Medulla oblongata (tissue), 1 donor: ENCODE results near the gene ZFP36L2.

Source experiments
- DNase-seq: peaks from one replicate; pipeline ENCODE4 v3.0.0-alpha.2; 2015; ENCODE audit errors: extremely low spot score

The ZFP36L2 gene

DNA sequence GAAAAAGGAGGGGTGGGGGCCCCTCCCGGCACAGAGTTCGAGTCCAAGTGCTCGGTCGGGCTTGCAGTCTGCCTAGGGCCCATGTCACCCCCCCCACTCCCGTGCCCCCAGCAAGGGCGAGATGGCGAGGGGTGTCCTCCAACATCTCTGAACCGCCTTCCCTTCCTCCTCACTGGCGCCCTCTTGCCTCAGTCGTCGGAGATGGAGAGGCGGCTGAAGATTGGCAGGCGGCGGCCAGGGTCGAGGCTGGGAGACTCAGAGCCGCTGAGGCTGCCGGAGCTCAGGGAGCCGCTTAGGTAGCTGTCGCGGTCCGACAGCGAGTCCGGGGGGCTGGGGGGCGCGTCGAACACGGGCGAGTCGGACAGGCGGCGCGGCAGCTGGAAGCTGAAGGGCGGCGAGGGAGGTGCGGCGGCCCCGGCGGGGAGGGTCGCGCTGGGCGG, 2.3 kb downstream of the ZFP36L2 start:
- DNase-seq: peak; percentile 77

DNA sequence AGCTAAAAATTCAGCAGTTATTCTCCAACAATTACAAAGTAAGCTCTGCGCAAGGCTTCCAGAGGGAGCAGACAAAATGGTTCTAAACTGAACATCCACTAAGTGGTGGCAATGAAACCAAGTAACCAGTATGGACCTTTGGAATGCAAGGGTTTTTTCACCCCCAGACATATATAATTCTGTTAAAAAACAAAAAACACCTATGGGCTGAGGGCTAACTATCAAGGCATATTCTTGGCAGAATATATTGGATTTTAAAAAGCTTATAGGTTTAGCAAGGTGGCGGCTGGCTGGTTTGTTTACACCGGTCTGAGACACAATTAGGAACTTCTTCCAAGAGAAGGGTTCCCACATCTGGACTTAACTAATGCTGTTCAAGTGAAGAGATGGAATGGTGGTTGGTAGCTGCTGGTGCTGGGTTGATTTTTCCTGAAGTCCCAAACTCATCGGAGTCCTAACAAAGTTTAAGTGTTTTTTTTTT, 2.8 kb downstream of the ZFP36L2 start:
- DNase-seq: peak; percentile 37

DNA sequence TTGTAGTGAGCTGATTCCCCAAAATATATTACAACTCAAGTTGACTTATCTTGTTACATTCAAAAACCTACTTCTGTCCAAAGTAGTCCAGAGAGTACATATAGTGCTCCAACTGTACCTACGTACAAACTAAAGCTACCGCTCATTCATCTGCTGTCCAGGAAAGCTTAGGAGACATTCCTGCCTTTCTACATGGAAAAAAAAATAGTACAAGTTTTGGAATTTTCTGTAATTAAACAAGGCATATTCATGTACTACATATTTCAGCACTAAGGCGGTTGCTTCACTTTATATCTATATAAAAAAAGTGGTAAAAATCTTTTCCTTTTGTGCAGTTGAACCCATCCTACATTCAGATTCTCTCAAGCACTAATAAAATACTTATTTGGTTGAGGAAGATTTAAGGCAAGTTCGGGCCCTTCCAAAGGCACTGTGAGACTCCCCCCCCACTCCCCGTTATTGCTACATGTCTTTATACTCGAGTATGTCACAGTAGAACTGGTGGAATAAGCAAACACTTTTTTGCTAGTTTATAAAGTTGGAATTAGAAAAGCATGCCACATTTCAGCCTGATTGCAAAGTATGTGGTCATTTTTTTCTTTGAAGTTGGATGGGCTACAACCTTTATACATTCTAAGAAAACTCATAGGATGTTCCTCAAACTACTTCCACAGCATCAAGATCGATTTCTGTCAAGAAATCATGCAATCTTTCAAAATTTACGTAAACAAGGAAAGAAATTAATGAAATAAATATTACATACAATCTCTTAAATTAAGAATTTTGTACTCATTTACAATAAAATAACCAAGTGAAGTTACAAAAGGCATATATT, 3.7 kb downstream of the ZFP36L2 start:
- peak; percentile 46 for DNase-seq

DNA sequence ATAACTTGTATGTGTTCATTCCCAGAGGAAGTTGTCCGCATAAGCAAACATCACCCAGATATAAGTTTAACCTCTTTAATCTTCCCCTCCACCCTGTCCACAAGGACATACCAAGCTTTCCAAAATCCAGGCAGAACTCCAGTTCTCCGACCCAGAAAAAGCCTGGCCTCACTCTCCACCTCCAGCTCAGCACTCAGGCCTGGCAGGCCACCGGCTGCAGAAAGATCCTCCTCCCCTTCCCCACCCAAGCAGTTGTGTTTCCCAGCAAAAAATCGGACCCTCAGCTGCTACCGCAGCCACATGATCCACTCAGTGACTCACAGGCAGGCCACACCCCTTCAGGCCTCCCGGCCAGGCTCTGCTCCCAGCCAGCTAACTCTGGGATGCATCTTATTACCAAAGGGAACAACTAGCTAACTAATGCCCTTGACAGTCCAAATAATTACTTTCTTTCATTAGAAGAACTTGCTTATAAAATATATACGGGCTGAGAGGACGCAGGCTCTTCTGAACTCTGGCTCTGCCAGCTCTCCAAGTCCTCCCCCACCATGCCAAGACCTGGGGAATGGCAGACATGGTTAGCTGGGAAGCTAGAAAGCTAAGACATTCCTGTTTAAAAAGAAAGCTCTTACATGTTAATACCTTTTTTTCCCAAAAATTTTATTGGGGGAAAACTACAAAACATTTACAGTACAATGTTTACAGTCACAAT, 4.5 kb downstream of the ZFP36L2 start:
- DNase-seq: peak; percentile 96

DNA sequence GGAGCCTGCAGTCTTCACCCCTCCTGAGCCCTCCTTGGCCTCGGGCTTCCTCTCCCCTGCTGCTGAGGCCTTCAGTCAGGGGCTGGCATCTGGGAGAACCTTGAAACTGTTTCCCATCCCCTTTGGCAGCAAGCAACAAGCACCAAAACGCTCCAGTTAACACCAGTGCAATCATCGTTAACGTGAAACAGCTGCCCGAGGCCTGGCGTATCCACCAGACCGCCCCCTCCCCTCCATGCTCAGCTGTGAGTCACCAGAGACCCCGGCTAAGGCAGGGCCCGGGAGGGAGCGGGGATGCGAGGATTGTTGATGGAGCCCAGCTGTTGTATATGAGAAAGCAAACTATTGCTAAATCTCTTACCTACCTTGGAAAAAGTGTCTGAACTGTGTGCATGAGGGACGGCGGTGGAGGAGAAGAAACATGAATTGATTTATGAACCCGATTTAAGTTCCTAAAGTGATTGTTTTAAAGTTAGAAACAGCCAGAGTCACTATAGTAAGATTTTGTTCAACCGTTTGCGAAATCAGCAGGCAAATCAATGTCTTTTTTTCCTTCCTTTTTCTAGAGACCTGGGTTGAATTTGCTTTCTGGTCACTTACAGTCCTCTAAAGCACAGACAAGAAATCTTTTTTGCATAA, 5.2 kb downstream of the ZFP36L2 start:
- peak; percentile 47 for DNase-seq

DNA sequence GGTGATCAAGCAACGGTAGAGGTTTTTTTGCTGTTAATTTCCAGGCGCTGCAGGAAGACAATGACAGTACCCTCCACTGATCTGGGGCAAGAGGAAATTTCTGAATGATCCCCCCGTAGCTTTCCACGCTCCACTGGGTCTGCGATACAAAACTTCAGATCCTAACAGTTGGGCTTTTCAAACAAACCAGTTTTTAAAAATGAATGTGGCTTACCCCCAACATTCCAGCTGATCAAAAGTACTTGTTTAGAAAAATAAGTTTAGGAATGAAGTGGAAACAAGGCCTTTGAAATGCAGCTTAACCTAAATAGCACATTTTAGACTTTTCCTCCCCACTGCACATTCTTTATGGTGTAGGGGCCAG, 5.7 kb downstream of the ZFP36L2 start:
- DNase-seq: peak; percentile 37

DNA sequence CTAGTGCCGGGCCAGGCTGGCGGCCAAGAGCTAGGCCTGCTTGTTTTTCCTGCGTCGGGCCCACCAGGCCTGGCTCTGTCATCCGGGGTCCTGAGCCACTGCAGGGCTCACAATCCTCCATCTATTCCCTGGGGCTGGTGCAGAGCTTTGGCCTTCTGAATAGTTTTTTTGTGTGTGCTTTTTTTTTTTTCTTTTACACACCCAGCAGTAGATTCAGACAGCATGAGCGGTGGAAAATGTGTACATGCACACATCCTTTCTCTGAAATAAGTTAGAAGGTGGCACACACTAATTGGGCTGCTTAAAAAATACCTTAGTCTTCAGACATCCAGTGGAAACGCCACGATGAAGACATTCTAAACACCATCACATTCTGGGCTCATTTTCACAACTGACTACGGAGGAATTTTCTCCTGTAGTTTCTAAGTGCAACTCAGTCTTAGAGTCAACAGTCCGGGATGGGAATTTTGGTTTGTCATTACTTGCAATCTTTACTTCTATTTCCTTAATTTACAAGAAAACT, 6.1 kb downstream of the ZFP36L2 start:
- DNase-seq: no peak

DNA sequence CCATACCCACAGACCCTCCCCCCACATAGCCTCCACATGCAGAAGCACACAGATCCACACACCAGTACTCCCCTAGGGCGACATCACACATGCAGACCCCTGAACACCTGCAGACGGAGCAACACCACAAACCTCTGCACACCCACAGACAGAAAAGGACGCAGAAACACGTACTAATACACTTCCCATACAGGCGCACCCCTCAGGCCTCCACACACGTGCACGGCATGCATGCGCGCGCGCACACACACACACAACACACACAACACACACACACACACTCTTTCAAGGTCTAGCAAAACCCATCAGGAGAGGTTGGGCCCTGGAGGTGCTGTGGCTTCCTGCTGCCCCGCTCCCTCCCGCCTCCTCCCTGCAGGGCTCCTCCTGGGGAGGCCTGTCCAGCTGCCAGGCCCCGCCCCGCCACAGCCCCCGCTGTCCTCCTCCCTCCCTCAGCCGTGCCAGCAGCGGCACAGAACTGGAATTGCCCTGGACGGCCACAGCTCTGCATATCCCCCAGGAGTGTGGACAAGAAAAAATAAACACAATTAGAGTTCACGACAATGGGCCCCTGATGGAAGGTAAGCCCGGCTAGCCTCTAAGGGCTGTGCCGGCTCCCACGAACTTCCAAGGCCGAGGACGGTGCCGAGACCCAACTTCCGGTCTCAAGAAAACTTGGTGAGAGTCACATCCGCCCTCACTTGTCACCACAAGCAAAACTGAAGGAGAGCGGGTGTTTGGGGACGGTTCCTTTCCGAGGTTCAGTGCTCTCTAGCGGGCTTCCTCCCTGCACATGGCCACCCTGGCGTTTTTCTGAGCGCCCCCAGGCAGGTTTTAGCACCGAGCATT, 6.8 kb downstream of the ZFP36L2 start:
- peak; percentile 91 for DNase-seq

DNA sequence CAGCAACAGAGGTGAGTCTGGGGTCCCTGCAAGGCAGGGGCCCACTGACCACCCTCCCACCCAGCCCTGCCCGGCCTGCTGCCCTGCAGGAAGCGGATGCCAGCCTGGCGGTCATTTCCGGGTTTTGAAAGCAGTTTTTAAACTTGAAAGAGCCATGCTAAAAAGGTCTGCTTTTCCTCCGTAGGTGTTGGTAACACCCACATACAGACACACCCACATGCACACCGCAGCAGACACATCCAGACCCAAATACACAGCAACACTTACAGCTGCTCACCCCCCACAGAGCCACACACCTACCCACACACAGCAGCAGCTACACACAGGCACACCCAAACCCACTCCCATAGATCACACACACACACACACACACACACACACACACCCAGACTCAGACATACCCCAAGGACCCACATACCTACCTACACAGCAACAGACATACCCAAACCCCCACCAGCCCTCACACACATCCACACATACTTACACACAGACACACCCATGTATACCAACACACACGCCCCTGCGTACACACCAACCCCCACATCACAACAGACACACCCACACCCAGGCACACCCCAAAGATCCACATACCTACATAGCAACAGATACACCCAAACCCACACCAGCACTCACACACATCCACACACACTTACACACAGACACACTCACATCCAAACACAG, 7.6 kb downstream of the ZFP36L2 start:
- no peak for DNase-seq

DNA sequence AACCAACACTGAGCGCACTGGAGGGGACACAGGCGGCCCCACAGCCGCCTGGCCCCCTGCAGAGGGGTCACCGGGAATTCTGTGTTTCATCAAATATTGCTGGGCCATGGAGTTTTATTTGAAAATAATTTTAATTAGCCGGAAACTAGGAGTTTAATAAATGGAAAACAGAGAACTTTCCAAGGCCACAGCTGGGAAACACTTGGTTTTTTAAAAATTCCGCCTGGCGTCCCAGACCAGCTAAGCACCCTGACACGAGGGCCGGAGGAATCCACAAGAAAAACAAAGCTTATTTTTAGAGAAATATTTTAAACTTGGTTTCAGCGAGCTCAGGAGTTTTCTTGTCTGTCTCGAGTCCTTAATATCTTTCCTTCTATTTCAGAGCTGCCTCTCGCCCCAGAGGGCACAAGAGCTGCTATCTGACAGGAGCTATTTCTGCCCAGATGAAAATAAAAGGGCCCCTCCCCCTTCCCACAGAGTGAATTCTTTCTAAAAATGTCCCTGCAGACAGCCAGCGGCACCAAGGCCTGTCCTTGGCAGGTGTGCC, 8.2 kb downstream of the ZFP36L2 start:
- peak; percentile 66 for DNase-seq

DNA sequence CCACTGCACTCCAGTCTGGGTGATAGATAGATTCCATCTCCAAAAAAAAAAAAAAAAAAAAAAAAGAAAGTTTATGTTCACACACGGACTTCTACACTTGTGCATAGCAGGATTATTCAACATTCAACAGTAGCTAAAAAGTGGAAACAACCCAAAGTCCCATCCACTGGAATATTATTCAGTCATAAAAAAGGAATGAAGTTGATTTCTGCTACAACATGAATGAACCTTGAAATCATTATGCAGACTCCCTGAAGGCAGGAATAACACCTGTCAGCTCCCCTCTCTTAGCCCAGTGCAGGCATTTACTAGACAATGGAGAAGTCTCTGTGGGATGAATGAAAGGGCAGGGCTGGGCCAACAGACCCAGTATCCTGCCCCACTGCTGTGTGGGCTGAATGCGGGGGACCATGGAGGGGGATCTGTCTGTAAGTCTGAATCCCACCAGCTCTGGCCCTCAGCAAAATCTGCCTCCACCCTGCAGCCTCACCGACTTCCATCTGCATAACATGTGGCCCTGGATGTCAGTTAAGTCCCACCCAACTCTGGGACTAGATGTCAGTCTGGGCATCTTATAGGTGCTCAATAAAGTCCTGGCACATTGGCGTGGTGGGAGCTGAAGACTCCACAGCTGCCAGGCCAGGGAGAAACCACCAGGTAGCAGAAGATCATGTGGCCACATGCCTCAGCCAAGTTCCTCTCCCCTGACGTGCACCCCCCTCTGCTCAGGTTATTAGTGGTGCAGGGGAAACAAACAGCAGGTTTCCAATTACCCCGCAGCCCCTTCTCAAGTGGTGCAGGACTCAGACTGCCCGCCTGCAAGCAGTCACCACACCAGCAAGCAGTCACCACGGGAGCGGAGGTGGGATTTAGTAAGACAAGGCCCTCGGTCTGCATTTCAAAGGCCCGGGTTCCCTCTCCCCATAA, 8.9 kb downstream of the ZFP36L2 start:
- DNase-seq: no peak

DNA sequence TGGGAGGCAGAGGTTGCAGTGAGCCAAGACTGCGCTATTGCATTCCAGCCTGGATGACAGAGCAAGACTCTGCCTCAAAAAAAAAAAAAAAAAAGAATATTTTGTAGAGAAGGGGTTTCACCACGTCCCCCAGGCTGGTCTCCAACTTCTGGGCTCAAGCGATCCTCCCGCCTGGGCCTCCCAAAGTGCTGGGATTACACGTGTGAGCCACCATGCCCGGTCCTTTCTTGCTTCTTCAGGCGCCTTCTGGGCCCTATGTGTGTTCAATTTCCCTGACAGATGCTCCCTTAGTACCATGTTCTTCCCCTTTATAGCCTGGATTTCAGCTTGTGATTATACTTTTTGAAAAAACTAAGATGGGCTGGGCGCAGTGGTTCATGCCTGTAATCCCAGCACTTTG, 9.8 kb downstream of the ZFP36L2 start:
- DNase-seq: no peak

DNA sequence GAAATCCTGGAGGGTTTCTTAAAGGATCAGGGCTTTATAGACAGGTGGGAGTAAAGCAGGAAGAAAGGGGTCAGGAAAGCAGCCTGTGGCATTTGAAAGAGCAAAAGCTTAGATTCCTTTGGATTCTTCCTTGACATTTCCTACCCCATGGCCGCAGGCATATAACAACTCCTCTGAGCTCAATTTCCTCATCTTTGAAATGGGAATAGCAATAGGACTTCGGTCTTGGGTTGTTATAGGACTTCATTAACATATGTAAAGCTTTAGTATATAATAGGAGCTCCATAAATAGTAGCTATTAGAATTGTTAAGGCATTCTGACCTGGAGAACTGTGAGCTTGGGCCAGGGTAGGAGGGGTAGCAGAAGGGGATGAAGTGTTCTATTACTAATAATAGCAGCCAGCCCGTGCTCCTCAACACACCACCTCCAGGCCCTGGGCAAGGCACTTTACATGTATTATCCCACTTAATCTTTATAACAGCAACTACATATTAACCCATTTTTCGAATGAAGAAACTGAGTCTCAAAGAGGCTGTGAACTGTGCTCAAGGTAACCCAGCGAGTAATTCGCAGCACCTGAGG, 10.6 kb downstream of the ZFP36L2 start:
- no peak for DNase-seq

DNA sequence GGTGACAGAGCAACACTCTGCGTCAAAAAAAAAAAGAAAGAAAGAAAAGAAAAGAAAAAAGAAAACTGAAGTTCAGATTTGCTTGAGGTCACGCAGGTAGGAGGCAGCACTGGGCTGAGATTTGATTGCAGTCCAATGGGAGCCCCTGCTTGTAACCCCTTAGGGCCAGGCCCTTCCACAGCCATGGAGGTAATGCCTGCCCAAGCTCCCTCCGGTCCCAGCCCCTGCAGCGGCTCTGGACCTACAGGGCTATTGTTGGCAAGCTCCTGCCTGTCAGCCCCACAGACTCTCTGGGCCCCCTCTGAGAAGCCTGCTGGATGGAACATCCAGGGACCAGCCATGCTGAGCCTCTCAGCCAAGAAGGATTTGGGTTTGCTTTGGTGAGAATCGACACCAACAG, 12.2 kb downstream of the ZFP36L2 start:
- DNase-seq: no peak

DNA sequence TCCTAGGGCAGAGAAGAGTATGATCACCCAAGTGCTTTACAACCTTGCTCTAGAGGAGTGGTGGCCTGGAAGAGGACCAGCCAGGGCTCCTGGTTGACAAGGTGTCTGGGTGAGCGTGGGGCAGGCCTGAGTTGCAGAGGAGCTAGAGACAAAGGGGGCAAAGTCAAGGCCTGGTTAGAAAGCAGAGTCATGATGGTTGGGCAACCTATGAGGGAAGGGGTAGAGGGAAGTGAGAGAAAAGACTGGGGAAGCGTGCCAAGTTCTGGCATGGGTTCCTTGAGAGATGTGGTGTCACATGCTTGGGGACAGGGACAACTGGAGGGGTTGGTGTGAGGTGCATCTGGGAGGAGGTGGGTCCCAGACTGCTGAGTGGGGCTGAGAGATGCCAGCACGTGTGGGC, 13.5 kb downstream of the ZFP36L2 start:
- DNase-seq: peak; percentile 87

DNA sequence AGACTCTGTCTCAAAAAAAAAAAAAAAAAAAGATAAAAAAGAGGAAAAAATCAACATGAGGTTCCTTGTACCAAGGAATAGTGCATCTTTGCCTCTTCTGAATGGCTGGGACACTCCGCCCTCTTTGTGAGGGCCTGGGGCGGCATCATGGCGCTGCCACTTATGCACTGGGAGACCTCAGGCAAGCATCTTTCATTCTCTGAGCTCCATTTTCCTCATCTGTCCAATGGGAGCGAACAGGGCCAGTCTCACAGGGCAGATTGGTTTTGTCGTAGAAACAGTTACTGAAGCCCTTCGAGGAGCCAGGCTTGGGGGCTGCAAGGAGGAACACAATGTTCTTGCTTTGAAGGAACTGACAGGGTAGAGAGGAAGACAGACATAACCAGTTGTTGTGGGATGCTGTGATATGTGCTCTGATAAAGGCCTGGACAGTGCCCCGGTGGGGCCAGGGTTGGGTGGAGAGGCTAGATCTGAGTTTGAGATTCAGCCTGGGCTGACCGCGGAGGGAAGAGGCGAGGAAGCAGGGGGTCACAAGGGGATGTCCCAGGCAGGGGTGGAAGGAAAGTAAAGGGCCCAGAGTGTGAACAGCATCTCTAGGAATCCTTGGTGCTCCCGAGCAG, 14.1 kb downstream of the ZFP36L2 start:
- no peak for DNase-seq

DNA sequence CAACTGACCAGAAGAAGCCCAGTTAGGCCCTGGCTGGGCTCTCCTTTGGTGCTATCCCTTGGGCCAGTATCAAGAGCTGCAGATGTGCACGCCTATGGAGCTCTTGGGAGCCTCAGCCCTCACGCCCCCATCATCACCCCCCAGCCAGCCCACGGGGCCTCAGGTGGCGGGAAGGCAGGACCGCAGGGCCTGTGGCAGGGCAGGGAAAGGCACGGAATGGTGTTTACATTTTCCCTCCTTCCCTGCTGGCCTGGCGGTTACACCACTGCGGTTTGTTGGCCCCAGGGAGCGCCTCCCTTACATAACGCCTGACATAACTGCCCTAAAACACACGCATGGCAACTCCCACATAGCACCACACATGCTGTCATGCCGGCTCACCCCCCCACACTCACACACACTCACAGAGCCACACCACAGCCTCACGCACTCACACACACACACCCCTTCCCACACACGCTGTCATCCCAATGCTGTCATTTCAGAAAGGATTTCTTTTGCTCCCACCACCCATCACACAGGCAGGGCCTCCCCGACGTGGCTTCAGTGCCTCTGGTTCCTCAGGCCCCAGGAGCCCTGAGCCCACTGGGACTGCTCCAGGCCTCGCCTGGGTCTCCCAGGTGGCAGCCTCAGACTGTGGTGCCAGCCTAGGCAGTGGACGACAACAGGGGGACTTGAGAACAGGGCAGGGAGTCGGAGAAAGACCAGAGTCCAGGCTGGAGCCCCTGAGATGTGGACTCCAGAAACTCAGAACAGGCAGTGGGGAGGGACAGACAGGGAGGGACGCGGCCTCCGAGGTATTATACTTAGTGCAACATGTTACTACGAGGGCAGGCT, 15.7 kb downstream of the ZFP36L2 start:
- DNase-seq: peak; percentile 22

DNA sequence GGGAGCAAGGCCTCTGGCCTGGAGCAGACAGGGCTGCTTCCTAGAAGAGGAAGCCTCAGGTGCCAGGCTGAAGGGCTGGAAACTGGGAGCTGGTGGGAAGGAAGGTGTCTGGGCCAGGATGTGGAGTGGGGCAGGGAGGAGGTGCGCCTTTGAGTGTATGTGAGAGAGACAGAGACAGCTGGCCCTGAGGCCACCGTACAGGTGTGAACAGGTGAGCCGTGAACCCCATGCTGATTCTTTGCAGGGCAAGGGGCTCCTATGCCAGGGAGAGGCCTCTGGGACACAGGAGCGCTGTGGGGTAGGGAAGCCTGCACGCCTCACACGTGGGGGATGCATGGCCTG, 16.3 kb downstream of the ZFP36L2 start:
- no peak for DNase-seq
